Measurements from ENCODE around the gene SLC25A13.

DNA sequence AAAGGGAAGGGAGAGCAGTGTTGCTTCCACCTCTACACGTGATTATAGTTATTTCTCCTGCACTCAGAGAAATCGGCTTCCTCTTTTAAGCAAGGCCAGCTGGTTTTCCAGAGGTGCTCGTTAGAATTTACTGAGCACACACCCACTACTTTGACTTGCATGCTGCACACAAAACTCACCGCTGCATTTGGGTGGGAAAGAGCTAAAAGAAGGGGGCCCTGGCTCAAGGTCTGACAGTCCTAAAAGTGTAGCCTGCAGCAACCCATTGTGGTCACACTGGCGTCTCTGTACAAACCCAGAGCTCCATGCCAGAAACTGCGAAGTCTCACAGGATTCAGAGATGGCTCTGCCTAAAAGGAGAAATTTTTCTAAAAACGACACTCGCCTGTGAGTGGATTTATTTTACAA is 133.7 kb downstream of the SLC25A13 start:
- TF ChIP-seq TOX (CRISPR knock-in tag; IDR thresholded peaks at IDR 0.05; ENCODE audit: borderline replicate concordance) (no peak), ESRRG (CRISPR knock-in tag; IDR thresholded peaks at IDR 0.05) (no peak)

All from SK-N-SH treated with all-trans-retinoic acid at 6 μM for 48 hours (cell line).